Suprapubic skin (tissue), 4 donors: ENCODE data around the gene NACC2. TPM values are rescaled to one million over a fixed set of nuclear protein-coding genes. Genes with fewer than 3 reads are reported as not detected.
A peak's percentile ranks its signal among the peaks of the same experiment; 100 is the strongest.

ENCODE experiments used
- DNase-seq, 2 donors: peaks; one replicate each; pipeline ENCODE4 v3.0.0-alpha.2; 2019; ENCODE audit warnings: low spot score in 2 of 2
- H3K27ac ChIP-seq: fragments of 200-600 bp; sonication (generic); one replicate; pipeline ENCODE4 v1.5.1; 2019
- H3K27me3 ChIP-seq: fragments of 200-600 bp; sonication (generic); one replicate; pipeline ENCODE4 v1.5.1; 2019
- H3K36me3 ChIP-seq: fragments of 200-600 bp; sonication (generic); one replicate; pipeline ENCODE4 v1.5.1; 2019
- H3K4me1 ChIP-seq: fragments of 200-600 bp; sonication (generic); one replicate; pipeline ENCODE4 v1.5.1; 2019
- H3K4me3 ChIP-seq: fragments of 200-600 bp; sonication (generic); one replicate; pipeline ENCODE4 v1.5.1; 2019; ENCODE audit warnings: mild to moderate bottlenecking
- H3K9me3 ChIP-seq: fragments of 200-600 bp; sonication (generic); one replicate; pipeline ENCODE4 v1.5.1; 2019
- CTCF ChIP-seq, 2 donors: fragments of 200-600 bp in 1 of 2; fragments of 450-650 bp in 1 of 2; sonication (generic) in 1 of 2; IDR thresholded peaks; one replicate each; pipeline ENCODE4 v1.5.1; 2016 to 2019; ENCODE audit warnings: antibody characterized with exemption in 2 of 2, mild to moderate bottlenecking in 1 of 2, moderate library complexity in 1 of 2
- EP300 ChIP-seq: sonication (generic); formaldehyde crosslinking; IDR thresholded peaks from one replicate; pipeline ENCODE4 v1.6.1; 2017; ENCODE audit warnings: antibody characterized with exemption
- POLR2A ChIP-seq, 2 donors: fragments of 450-650 bp; IDR thresholded peaks; one replicate each; pipeline ENCODE4 v1.6.1; 2017; ENCODE audit warnings: antibody characterized with exemption in 2 of 2, mild to moderate bottlenecking in 2 of 2, moderate library complexity in 2 of 2
- POLR2AphosphoS5 ChIP-seq, 3 donors: sonication (generic); formaldehyde crosslinking; IDR thresholded peaks; one replicate each; pipeline ENCODE4 v1.6.1; 2017; ENCODE audit warnings: antibody characterized with exemption in 3 of 3
- WGBS: methylation state at CpG from one replicate; pipeline ENCODE4 v1.1.5; 2018; 5-methylcytosine and 5-hydroxymethylcytosine counted together
- total RNA-seq, 4 donors: library from RNA; depleted of rRNA; stranded (reverse); fragments of >200 nt; gene quantifications; one replicate each; pipeline ENCODE4 v1.1.0, GENCODE V29; 2016

Gene NACC2
- total RNA-seq, 4 donors from 2014 or later = 12.1 to 14.9 (median 13.7) TPM

GRCh38 chr9:135975834-135976233 is 119.3 kb downstream of the NACC2 start:
- no peak for DNase-seq
- 84% methylated on average over 10 of the region's 10 CpGs for WGBS
- Histone ChIP-seq H3K9me3 (no peaks in the 10 kb centered on the region), H3K36me3 (no peaks in the 10 kb centered on the region), H3K27ac (no peak overlapping the region), H3K4me3 (no peak overlapping the region), H3K4me1 (peaks cover 11% of the 10 kb centered on the region), H3K27me3 (peaks cover 38% of the 10 kb centered on the region)
- TF ChIP-seq POLR2AphosphoS5 (IDR thresholded peaks at IDR 0.05) (no peak), EP300 (no peak), POLR2A (IDR thresholded peaks at IDR 0.05) (no peak), CTCF (IDR thresholded peaks at IDR 0.05) (no peak)

- Histone ChIP-seq H3K27me3 (peaks cover 34% of the 10 kb centered on the region), H3K4me3 (no peak overlapping the region), H3K27ac (no peak overlapping the region), H3K36me3 (no peaks in the 10 kb centered on the region), H3K9me3 (no peaks in the 10 kb centered on the region), H3K4me1 (peaks cover 7% of the 10 kb centered on the region)
- TF ChIP-seq CTCF (IDR thresholded peaks at IDR 0.05) = no peak
- TF ChIP-seq EP300 = no peak
- no peak for TF ChIP-seq POLR2AphosphoS5 (IDR thresholded peaks at IDR 0.05)
- TF ChIP-seq POLR2A (IDR thresholded peaks at IDR 0.05) = no peak
- no peak for DNase-seq
- 68% methylated on average over 10 of the region's 10 CpGs for WGBS
These were observed 120.9 kb downstream of the NACC2 start for GRCh38 chr9:135974220-135974573.

GRCh38 chr9:135973277-135974219 is 121.5 kb downstream of the NACC2 start:
- H3K4me1 ChIP-seq = peaks cover under 1% of the 10 kb centered on the region
- no peak overlapping the region for H3K4me3 ChIP-seq
- 62% methylated on average over 23 of the region's 23 CpGs for WGBS
- no peak overlapping the region for H3K27ac ChIP-seq
- no peak for DNase-seq
- H3K9me3 ChIP-seq = no peaks in the 10 kb centered on the region
- no peak for TF ChIP-seq POLR2A (IDR thresholded peaks at IDR 0.05)
- no peak for TF ChIP-seq CTCF (IDR thresholded peaks at IDR 0.05)
- TF ChIP-seq EP300 = no peak
- TF ChIP-seq POLR2AphosphoS5 (IDR thresholded peaks at IDR 0.05) = no peak
- H3K36me3 ChIP-seq = no peaks in the 10 kb centered on the region
- H3K27me3 ChIP-seq = peaks cover 30% of the 10 kb centered on the region

GRCh38 chr9:135971892-135972291 is 123.2 kb downstream of the NACC2 start:
- Histone ChIP-seq H3K36me3 (no peaks in the 10 kb centered on the region), H3K27me3 (peaks cover 16% of the 10 kb centered on the region), H3K27ac (no peak overlapping the region), H3K4me1 (peaks cover 12% of the 10 kb centered on the region), H3K4me3 (no peak overlapping the region), H3K9me3 (no peaks in the 10 kb centered on the region)
- no peak for DNase-seq
- WGBS = 36% methylated on average over 7 of the region's 13 CpGs
- TF ChIP-seq POLR2AphosphoS5 (IDR thresholded peaks at IDR 0.05) = peak in 1 of 3 donors; percentile 79
- TF ChIP-seq POLR2A (IDR thresholded peaks at IDR 0.05) = no peak
- TF ChIP-seq EP300 = no peak
- no peak for TF ChIP-seq CTCF (IDR thresholded peaks at IDR 0.05)

- H3K4me3 ChIP-seq = no peak overlapping the region
- 67% methylated on average over 14 of the region's 18 CpGs for WGBS
- no peak for DNase-seq
- TF ChIP-seq POLR2A (IDR thresholded peaks at IDR 0.05) (no peak), EP300 (no peak), CTCF (IDR thresholded peaks at IDR 0.05) (no peak), POLR2AphosphoS5 (IDR thresholded peaks at IDR 0.05) (no peak)
- H3K27ac ChIP-seq = no peak overlapping the region
- H3K27me3 ChIP-seq = peaks cover 10% of the 10 kb centered on the region
- H3K9me3 ChIP-seq = no peaks in the 10 kb centered on the region
- peaks cover 12% of the 10 kb centered on the region for H3K4me1 ChIP-seq
- H3K36me3 ChIP-seq = no peaks in the 10 kb centered on the region
These were observed 123.8 kb downstream of the NACC2 start for GRCh38 chr9:135971111-135971766.
